GM12872 (cell line): Measurements from ENCODE around the gene TNP2.
A peak's percentile ranks its signal among the peaks of the same experiment; 100 is the strongest.

Experiments
- TF ChIP-seq, protein P1 (sequence below): IDR thresholded peaks from 3 replicates; pipeline ENCODE4 v1.5.1; 2011; ENCODE audit warnings: low read depth, mild to moderate bottlenecking, low read length, moderate library complexity; ENCODE audit not compliant: insufficient read depth

TNP2 gene

GRCh38 chr16:11219178-11219577, 49.9 kb downstream of the TNP2 start:
- TF ChIP-seq, protein P1, sequence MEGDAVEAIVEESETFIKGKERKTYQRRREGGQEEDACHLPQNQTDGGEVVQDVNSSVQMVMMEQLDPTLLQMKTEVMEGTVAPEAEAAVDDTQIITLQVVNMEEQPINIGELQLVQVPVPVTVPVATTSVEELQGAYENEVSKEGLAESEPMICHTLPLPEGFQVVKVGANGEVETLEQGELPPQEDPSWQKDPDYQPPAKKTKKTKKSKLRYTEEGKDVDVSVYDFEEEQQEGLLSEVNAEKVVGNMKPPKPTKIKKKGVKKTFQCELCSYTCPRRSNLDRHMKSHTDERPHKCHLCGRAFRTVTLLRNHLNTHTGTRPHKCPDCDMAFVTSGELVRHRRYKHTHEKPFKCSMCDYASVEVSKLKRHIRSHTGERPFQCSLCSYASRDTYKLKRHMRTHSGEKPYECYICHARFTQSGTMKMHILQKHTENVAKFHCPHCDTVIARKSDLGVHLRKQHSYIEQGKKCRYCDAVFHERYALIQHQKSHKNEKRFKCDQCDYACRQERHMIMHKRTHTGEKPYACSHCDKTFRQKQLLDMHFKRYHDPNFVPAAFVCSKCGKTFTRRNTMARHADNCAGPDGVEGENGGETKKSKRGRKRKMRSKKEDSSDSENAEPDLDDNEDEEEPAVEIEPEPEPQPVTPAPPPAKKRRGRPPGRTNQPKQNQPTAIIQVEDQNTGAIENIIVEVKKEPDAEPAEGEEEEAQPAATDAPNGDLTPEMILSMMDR = no peak

DNA sequence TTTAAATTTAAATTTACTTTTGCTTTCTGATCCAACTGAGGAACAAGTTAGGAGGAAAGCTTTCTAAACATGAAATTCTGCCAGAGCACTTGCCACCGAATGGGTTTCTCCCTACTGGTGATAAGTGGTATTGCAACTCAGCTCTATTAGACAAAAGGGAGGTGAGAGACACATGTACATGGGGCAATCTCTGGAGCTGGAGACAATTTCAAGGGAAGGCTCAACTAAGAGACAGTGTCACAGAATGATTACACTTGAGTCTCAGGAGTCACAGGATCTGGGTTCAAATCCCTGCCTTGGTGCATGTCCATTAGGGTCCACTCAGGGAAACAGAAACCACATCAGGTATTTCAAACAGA, 50.5 kb downstream of the TNP2 start:
- TF ChIP-seq, protein P1 = peak; percentile 69
